Jurkat, Clone E6-1 (cell line): ENCODE data around the gene KCTD17.

Source experiments
- DNase-seq: peaks from one replicate; pipeline ENCODE4 v3.0.0-alpha.2; 2011; ENCODE audit warnings: low read depth, low spot score
- H3K4me3 ChIP-seq: 2 replicates; pipeline ENCODE4 v1.5.1; 2011; ENCODE audit warnings: mild to moderate bottlenecking, low read length, control low read depth, moderate library complexity

KCTD17 gene

DNA sequence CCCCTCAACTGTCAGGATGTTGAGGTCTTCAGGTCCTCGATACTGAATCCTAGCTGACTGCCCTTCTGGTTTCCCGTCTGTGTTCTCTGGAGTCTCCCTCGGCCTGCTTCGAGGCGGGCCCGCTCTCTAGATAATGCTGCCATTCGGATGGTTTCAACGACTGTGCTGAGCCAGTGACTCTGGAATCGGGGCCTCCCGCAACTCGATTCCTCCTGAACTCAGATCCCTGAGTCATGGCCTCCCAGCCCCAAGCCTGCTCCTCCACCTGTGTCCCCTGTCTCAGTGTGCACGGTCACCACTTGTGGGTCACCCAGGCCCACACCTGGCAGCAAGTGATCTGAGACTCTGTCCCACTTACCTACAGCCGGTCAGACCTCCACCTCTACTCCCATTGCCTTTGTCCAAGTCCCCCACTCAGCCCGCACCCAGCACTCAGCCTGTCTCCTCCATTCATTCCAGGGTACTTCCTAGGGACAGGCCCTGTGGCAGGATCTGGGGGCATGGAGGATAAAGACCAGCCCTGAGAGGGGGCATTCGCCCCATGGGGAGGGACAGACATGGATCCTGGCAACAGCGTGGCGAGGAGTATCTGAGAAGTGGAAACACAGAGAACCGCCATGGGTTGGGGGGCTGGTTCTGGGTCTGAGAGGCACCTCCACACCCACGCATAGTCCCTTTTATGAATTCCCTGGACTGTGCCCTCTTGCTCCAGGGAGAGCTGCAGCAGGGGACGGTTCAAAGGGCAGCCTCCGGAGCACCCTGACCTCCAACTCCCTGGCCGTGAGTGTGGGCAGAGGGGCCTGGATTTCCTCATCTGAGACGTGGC is 17.7 kb upstream of the KCTD17 start:
- no peak overlapping the region for H3K4me3 ChIP-seq

GRCh38 chr22:37036655-37037377 is 14.7 kb upstream of the KCTD17 start:
- DNase-seq = no peak
- H3K4me3 ChIP-seq = no peak overlapping the region

More for the DNA sequence above, 17.7 kb upstream of the KCTD17 start:
- no peak for DNase-seq

GRCh38 chr22:37037669-37038068 is 13.9 kb upstream of the KCTD17 start:
- no peak for DNase-seq
- no peak overlapping the region for H3K4me3 ChIP-seq

DNA sequence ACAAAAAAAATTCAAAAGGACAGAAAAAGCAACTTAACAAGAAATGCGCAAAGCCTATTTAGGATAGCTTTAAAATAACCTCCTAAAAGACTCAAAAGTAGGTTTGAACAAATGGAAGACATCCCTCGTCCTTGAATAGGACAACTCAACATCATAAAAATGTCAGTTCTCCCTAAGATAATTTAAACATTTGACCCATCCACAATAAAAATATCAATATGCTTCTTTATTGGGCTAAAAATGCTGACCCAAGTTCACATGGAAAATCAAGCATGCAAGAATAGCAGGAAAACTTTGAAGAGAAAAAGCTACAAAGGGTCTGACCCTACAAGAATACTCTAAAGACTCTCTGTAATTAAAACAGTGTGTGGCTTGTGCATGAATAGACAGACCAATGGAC is 12.1 kb upstream of the KCTD17 start:
- no peak overlapping the region for H3K4me3 ChIP-seq
- DNase-seq = no peak

DNA sequence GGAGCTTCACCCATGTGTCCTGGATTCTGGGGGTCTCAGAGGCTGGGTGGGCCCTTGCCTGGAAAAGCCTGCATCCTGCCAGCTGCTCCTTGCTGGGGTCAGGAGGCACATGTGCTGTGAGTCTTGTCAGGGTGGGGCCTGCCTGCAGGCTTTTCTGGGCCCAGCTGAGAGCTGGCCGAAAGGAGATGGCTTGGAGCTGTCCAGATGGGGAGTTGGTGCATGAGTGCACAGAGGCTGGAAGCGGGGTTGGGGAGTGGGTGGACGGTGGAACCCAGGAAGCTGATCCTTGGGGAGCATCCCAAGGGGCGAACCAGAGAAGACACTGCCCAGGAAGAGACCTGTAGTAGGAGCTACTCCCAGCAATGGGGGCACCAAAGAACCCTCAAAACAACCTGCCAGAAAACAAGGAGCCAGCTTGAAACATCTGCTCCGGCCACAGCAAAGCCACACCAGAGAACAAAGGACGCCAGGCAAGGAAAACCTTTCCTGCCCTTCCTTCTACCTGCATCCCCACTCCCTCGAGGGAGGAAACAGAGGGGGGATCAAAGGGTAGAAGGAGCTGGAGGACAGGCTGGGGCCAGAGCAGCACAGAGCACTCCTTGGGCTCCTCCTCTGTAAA is 8.2 kb upstream of the KCTD17 start:
- no peak for DNase-seq
- H3K4me3 ChIP-seq = no peak overlapping the region

GRCh38 chr22:37043828-37044538 is 7.6 kb upstream of the KCTD17 start:
- no peak for DNase-seq
- H3K4me3 ChIP-seq = no peak overlapping the region

- no peak for DNase-seq
- no peak overlapping the region for H3K4me3 ChIP-seq
These were observed 6.6 kb upstream of the KCTD17 start for GRCh38 chr22:37044634-37045625.

GRCh38 chr22:37045958-37046357 is 5.6 kb upstream of the KCTD17 start:
- no peak overlapping the region for H3K4me3 ChIP-seq
- no peak for DNase-seq

DNA sequence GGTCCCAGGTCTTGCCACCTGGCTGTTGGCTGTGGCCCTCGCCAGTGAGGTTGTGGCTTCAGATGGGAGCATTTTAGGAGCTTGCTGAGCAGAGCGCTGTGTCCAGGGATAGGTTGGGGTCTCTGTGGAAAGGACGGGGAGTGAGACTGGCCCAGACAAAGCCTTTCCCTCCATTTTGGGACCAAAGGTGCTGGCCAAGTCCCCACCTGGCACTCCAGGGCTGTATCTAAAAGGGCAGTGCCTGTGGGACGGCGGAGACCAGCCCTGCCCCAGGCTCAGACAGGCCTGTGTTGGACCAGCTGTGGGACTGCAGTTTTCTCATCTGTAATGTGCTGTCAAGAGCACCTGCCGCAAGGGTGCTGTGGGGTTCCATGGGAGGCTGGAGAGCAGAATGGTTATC is 5.0 kb upstream of the KCTD17 start:
- no peak overlapping the region for H3K4me3 ChIP-seq
- no peak for DNase-seq

- no peak for DNase-seq
- no peak overlapping the region for H3K4me3 ChIP-seq
These were observed 4.5 kb upstream of the KCTD17 start for GRCh38 chr22:37047006-37047405.

DNA sequence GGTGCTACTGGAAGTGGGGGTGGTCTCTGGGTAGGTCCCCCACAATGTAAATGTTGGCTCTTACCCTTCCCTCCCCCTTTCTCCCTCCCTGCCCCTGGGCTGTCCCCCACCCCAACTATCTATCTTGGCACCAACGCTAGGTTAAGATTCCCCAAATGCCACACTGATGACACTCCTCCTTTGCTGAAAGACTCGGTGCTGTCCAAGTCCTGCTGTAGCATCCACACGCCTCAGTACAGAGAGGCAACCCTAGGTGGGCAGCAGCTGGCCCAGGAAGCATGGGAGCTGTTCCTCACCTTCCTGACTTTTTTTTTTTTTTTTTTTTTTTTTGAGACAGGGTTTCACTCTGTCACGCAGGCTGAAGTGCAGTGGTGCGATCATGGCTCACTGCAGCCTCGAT is 3.4 kb upstream of the KCTD17 start:
- DNase-seq = no peak
- H3K4me3 ChIP-seq = no peak overlapping the region

- no peak overlapping the region for H3K4me3 ChIP-seq
- DNase-seq = no peak
These were observed 2.3 kb upstream of the KCTD17 start for GRCh38 chr22:37049224-37049623.

GRCh38 chr22:37050913-37051312 is 629 bp upstream of the KCTD17 start:
- no peak for DNase-seq
- no peak overlapping the region for H3K4me3 ChIP-seq

GRCh38 chr22:37052386-37053309 is 1.1 kb downstream of the KCTD17 start:
- peak overlapping the region; percentile 56 for H3K4me3 ChIP-seq
- no peak for DNase-seq

GRCh38 chr22:37053310-37054055 is 1.9 kb downstream of the KCTD17 start:
- no peak for DNase-seq
- no peak overlapping the region for H3K4me3 ChIP-seq

GRCh38 chr22:37054056-37054395 is 2.5 kb downstream of the KCTD17 start:
- no peak for DNase-seq
- H3K4me3 ChIP-seq = no peak overlapping the region
